ENCODE measurements around the gene BRD9. TPM values are rescaled to one million over a fixed set of nuclear protein-coding genes. Genes with fewer than 3 reads are reported as not detected.
"Not testable (repeated sequence)": the region's sequence is repeated elsewhere in the genome, so short reads cannot be mapped to it uniquely, and the experiment has no call there.

The BRD9 gene
- total RNA-seq: 10 to 100 TPM; 29.6 to 91.3 (median 37.9) TPM

- DNase-seq: peak; percentile 88
- Histone ChIP-seq H3K4me1 (peaks cover 7 to 27% (median 18%) of the 10 kb centered on the region in 4 donors), H3K27me3 (no peaks in the 10 kb centered on the region), H3K4me3 (peak within 1 kb of the TSS; percentile 59 to 86 (median 73)), H3K36me3 (peaks cover 0 to 20% (median 7%) of the 10 kb centered on the region in 4 donors), H3K9me3 (no peaks in the 10 kb centered on the region), H3K27ac (peak within 1 kb of the TSS; percentile 86 to 90 (median 90))
- in situ Hi-C loops (cut with MboI; ENCODE audit: low pct_ligation_motif_present in 1 of 4, low pct_unique_long_range_greater_than_20kb in 1 of 4, low sequenced_read_pairs in 3 of 4) (no loop called here), intact Hi-C loops (cut with DNase I; ENCODE audit: low total_unique reads) (no loop called here)
- no peak for TF ChIP-seq EP300 (IDR thresholded peaks at IDR 0.05; ENCODE audit: low read depth)
- TF ChIP-seq POLR2AphosphoS5 (IDR thresholded peaks at IDR 0.05): peak in 1 of 3 donors; percentile 58
- peak; percentile 24 for TF ChIP-seq POLR2A (IDR thresholded peaks at IDR 0.05)
- TF ChIP-seq CTCF (IDR thresholded peaks at IDR 0.05): no peak
- WGBS, 2 donors (ENCODE audit: low coverage in 1 of 2): 0% methylated on average over 71 of the region's 91 CpGs; no CpG with 5 or more reads in 1 of the 2 donors
These were observed at the start of gene BRD9, which contains the start of gene TRIP13 for GRCh38 chr5:892394-893136. TSS of gene BRD9 (minus strand) at chr5:892801. CDS start at chr5:892657, 144 bp downstream. TSS of gene TRIP13 (plus strand) at chr5:892884. CDS start at chr5:892999, 115 bp downstream.

DNA sequence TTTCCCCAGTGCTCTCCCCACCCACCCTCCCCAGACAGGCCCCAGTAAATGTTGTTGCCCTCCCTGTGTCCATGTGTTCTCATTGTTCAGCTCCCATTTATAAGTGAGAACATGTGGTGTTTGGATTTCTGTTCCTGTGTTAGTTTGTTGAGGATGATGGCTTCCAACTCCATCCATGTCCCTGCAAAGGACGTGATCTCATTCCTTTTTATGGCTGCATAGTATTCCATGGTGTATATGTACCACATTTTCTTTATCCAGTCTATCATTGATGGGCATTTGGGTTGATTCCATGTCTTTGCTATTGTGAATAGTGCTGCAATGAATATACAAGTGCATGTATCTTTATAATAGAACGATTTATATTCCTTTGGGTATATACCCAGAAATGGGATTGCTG, 48.1 kb upstream of the BRD9 start:
- H3K4me3 ChIP-seq; H3K4me1 ChIP-seq; H3K36me3 ChIP-seq; DNase-seq; H3K27ac ChIP-seq; intact Hi-C loops (cut with DNase I; ENCODE audit: low total_unique reads); H3K9me3 ChIP-seq: not testable (repeated sequence)
- H3K27me3 ChIP-seq: peaks cover 23% of the 10 kb centered on the region
- WGBS, 2 donors (ENCODE audit: low coverage in 1 of 2): 76 to 100% methylated on average over 1 to 2 of the region's 2 CpGs
- in situ Hi-C loops (cut with MboI; ENCODE audit: low pct_ligation_motif_present in 1 of 4, low pct_unique_long_range_greater_than_20kb in 1 of 4, low sequenced_read_pairs in 3 of 4): loop anchor here (25.0 kb wide), 2 partner anchors 197 to 222 kb away; no protein-coding TSS in a partner anchor

DNA sequence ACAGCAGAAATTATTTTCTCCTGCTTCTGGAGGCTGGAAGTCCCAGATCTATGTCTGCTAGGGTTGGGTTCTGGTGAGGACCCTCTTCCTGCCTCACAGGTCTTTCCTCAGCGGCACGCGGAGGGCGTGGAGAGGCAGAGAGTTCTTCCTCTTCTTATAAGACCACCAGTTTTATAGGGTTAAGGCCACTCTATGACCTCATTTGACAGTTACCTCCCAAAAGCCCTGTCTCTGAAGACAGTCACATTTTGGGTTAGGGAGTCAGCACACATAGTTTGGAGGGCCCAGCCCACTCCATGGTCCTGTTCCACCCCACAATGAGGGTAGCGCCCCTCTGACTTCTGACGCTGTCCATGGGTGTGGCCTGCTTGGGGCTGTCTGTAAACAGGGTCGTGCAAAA, 46.8 kb upstream of the BRD9 start:
- no peak for DNase-seq
- Histone ChIP-seq H3K27me3 (peaks cover 14% of the 10 kb centered on the region), H3K27ac (no peak overlapping the region), H3K4me1 (no peaks in the 10 kb centered on the region), H3K4me3 (no peak overlapping the region), H3K9me3 (no peaks in the 10 kb centered on the region), H3K36me3 (no peaks in the 10 kb centered on the region)
- 76 to 100% methylated on average over 1 to 7 of the region's 7 CpGs for WGBS, 2 donors (ENCODE audit: low coverage in 1 of 2)
- intact Hi-C loops (cut with DNase I; ENCODE audit: low total_unique reads) (no loop called here), in situ Hi-C loops (cut with MboI; ENCODE audit: low pct_ligation_motif_present in 1 of 4, low pct_unique_long_range_greater_than_20kb in 1 of 4, low sequenced_read_pairs in 3 of 4) (loop anchor here (25.0 kb wide), 2 partner anchors 198 to 223 kb away; no protein-coding TSS in a partner anchor)
- TF ChIP-seq CTCF (IDR thresholded peaks at IDR 0.05) (no peak), EP300 (IDR thresholded peaks at IDR 0.05; ENCODE audit: low read depth) (no peak)

- in situ Hi-C loops (cut with MboI; ENCODE audit: low pct_ligation_motif_present in 1 of 4, low pct_unique_long_range_greater_than_20kb in 1 of 4, low sequenced_read_pairs in 3 of 4) (loop anchor here (25.0 kb wide), 2 partner anchors 200 to 225 kb away; no protein-coding TSS in a partner anchor), intact Hi-C loops (cut with DNase I; ENCODE audit: low total_unique reads) (no loop called here)
These were observed 44.7 kb upstream of the BRD9 start for GRCh38 chr5:937151-937924.

More at GRCh38 chr5:937151-937924, 44.7 kb upstream of the BRD9 start:
- no peak overlapping the region for H3K27ac ChIP-seq
- 87% methylated on average over 14 of the region's 14 CpGs; no CpG with 5 or more reads in 1 of the 2 donors for WGBS, 2 donors (ENCODE audit: low coverage in 1 of 2)
- H3K4me3 ChIP-seq: no peak overlapping the region
- H3K36me3 ChIP-seq: no peaks in the 10 kb centered on the region
- H3K4me1 ChIP-seq: no peaks in the 10 kb centered on the region
- H3K9me3 ChIP-seq: no peaks in the 10 kb centered on the region
- DNase-seq: no peak
- no peaks in the 10 kb centered on the region for H3K27me3 ChIP-seq
- TF ChIP-seq POLR2A (IDR thresholded peaks at IDR 0.05): no peak
- no peak for TF ChIP-seq CTCF (IDR thresholded peaks at IDR 0.05)
- no peak for TF ChIP-seq EP300 (IDR thresholded peaks at IDR 0.05; ENCODE audit: low read depth)
- TF ChIP-seq POLR2AphosphoS5 (IDR thresholded peaks at IDR 0.05): no peak

Data from transverse colon (tissue), 4 donors.